Measurements from ENCODE around the gene TSKS. TPM values are rescaled to one million over a fixed set of nuclear protein-coding genes. Genes with fewer than 3 reads are reported as not detected.

TSKS gene
- total and polyA plus RNA-seq, 4 donors: 0.10 to 0.50 (median 0.41) TPM

DNA sequence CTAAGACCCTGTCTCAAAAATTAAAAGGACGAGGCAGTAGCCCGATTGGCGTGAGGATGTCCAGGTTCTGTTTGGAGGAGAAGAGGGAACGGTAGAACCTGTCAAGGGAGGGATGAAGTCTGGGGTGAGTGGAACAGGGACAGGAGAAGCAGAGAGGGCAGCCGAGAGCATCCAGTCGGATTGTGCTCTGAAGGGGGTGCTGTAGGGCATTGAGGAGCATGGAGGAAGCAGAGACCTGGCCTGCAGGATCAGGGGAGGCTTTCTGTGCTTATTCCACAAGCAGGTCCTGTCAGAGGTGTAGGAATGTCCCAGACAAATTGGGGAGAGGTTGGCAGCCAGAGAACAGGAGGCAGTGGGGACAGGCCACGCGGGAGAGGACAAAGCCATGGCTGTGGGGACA lies 17.8 kb upstream of the TSKS start:
- 77% methylated on average over 8 of the region's 8 CpGs for WGBS (ENCODE audit: insufficient coverage)
- H3K36me3 ChIP-seq (ENCODE audit: control insufficient read depth, insufficient read depth, low read length): peaks cover 59% of the 10 kb centered on the region
- H3K27me3 ChIP-seq (ENCODE audit: control insufficient read depth, insufficient read depth, low read length): no peaks in the 10 kb centered on the region

DNA sequence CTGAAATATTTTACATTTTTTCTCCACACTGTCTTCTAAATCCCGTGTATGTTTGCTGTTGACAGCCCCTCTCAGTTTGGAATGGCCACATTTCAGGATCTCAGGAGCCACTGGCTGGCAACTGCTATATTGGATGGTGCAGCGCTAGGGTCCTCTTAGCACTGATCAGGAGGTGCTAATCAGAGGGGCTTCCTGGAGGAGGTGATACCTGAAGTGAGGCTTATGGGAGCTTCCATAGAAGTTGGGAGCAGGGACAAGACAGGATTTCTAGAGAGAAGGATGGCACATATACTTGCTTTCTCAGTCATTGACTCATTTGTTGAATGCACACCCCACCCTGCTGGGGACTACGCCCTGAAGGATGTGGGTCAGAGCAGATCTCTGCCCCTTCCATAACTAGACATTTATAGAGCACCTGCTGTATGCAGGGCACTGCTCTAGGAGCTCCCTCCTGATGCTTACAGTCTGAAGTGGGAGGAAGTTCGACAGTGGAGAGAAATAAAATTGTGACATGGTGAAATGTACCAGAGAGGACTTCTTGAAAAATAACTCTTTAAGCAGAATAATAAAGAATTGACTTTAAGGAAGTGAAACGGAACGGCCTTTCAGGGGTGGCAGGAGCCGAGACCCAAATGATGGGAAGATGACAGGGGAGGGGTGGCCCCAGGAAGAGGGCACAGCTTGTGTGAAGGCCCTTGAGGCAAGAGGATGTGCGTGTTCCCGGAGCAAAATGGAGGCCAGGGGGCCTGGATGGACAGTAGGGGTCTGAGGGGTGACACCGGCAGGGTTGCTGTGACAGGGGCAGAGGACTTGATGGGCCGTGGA lies 16.8 kb upstream of the TSKS start:
- Histone ChIP-seq H3K27ac (ENCODE audit: low read depth, low read length) (no peak overlapping the region), H3K36me3 (ENCODE audit: control insufficient read depth, insufficient read depth, low read length) (peaks cover 57% of the 10 kb centered on the region), H3K4me1 (ENCODE audit: control insufficient read depth, insufficient read depth, low read length) (no peaks in the 10 kb centered on the region), H3K9me3 (ENCODE audit: control insufficient read depth, insufficient read depth, low read length) (no peaks in the 10 kb centered on the region), H3K4me3 (ENCODE audit: low read depth, low read length) (no peak overlapping the region), H3K27me3 (ENCODE audit: control insufficient read depth, insufficient read depth, low read length) (no peaks in the 10 kb centered on the region)
- WGBS (ENCODE audit: insufficient coverage): 89% methylated on average over 10 of the region's 11 CpGs
- DNase-seq (ENCODE audit: low read depth in 4 of 6, low spot score in 6 of 6): no peak

More for the DNA sequence above, 17.8 kb upstream of the TSKS start:
- DNase-seq (ENCODE audit: low read depth in 4 of 6, low spot score in 6 of 6): no peak
- no peak overlapping the region for H3K4me3 ChIP-seq (ENCODE audit: low read depth, low read length)
- H3K27ac ChIP-seq (ENCODE audit: low read depth, low read length): no peak overlapping the region
- no peaks in the 10 kb centered on the region for H3K4me1 ChIP-seq (ENCODE audit: control insufficient read depth, insufficient read depth, low read length)
- H3K9me3 ChIP-seq (ENCODE audit: control insufficient read depth, insufficient read depth, low read length): no peaks in the 10 kb centered on the region

DNA sequence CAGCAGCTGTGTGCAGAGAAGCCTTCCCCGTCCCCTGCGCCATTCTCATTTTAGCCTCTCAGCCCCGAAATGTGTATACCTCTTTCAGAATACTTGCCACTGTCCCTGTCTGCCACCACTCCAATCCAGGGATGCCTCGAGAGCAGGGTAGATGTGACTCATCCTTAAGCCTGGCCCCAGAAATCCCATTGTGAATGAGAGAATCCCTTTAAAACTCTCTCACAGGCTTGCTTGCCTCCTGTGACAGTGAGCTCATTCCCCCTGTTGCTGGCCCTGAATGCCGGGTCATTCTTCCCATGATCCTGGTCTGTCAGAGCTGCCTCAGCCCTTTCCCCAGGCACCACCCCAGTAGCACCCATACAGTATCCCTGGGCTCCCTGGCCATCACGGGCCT lies 13.3 kb upstream of the TSKS start:
- no peak for DNase-seq (ENCODE audit: low read depth in 4 of 6, low spot score in 6 of 6)
- Histone ChIP-seq H3K27me3 (ENCODE audit: control insufficient read depth, insufficient read depth, low read length) (no peaks in the 10 kb centered on the region), H3K36me3 (ENCODE audit: control insufficient read depth, insufficient read depth, low read length) (peaks cover 44% of the 10 kb centered on the region), H3K9me3 (ENCODE audit: control insufficient read depth, insufficient read depth, low read length) (no peaks in the 10 kb centered on the region), H3K4me3 (ENCODE audit: low read depth, low read length) (no peak overlapping the region), H3K27ac (ENCODE audit: low read depth, low read length) (no peak overlapping the region), H3K4me1 (ENCODE audit: control insufficient read depth, insufficient read depth, low read length) (no peaks in the 10 kb centered on the region)
- 82% methylated on average over 6 of the region's 6 CpGs for WGBS (ENCODE audit: insufficient coverage)

GRCh38 chr19:49775742-49776370 lies 12.8 kb upstream of the TSKS start:
- H3K4me3 ChIP-seq (ENCODE audit: low read depth, low read length): no peak overlapping the region
- H3K36me3 ChIP-seq (ENCODE audit: control insufficient read depth, insufficient read depth, low read length): peaks cover 39% of the 10 kb centered on the region
- no peaks in the 10 kb centered on the region for H3K27me3 ChIP-seq (ENCODE audit: control insufficient read depth, insufficient read depth, low read length)
- no peaks in the 10 kb centered on the region for H3K4me1 ChIP-seq (ENCODE audit: control insufficient read depth, insufficient read depth, low read length)
- H3K9me3 ChIP-seq (ENCODE audit: control insufficient read depth, insufficient read depth, low read length): no peaks in the 10 kb centered on the region
- WGBS (ENCODE audit: insufficient coverage): 88% methylated on average over 20 of the region's 20 CpGs
- no peak for DNase-seq (ENCODE audit: low read depth in 4 of 6, low spot score in 6 of 6)
- no peak overlapping the region for H3K27ac ChIP-seq (ENCODE audit: low read depth, low read length)

- Histone ChIP-seq H3K9me3 (ENCODE audit: control insufficient read depth, insufficient read depth, low read length) (no peaks in the 10 kb centered on the region), H3K4me1 (ENCODE audit: control insufficient read depth, insufficient read depth, low read length) (no peaks in the 10 kb centered on the region), H3K27ac (ENCODE audit: low read depth, low read length) (no peak overlapping the region), H3K36me3 (ENCODE audit: control insufficient read depth, insufficient read depth, low read length) (peaks cover 35% of the 10 kb centered on the region), H3K27me3 (ENCODE audit: control insufficient read depth, insufficient read depth, low read length) (no peaks in the 10 kb centered on the region), H3K4me3 (ENCODE audit: low read depth, low read length) (no peak overlapping the region)
- 96% methylated on average over 4 of the region's 8 CpGs for WGBS (ENCODE audit: insufficient coverage)
- DNase-seq (ENCODE audit: low read depth in 4 of 6, low spot score in 6 of 6): no peak
Observed at GRCh38 chr19:49774969-49775368, 11.9 kb upstream of the TSKS start.

GRCh38 chr19:49773663-49774350 lies 10.7 kb upstream of the TSKS start:
- Histone ChIP-seq H3K27ac (ENCODE audit: low read depth, low read length) (no peak overlapping the region), H3K27me3 (ENCODE audit: control insufficient read depth, insufficient read depth, low read length) (no peaks in the 10 kb centered on the region), H3K4me1 (ENCODE audit: control insufficient read depth, insufficient read depth, low read length) (no peaks in the 10 kb centered on the region), H3K36me3 (ENCODE audit: control insufficient read depth, insufficient read depth, low read length) (peaks cover 39% of the 10 kb centered on the region), H3K4me3 (ENCODE audit: low read depth, low read length) (no peak overlapping the region), H3K9me3 (ENCODE audit: control insufficient read depth, insufficient read depth, low read length) (no peaks in the 10 kb centered on the region)
- 93% methylated on average over 5 of the region's 8 CpGs for WGBS (ENCODE audit: insufficient coverage)
- DNase-seq (ENCODE audit: low read depth in 4 of 6, low spot score in 6 of 6): no peak

GRCh38 chr19:49772850-49773432 lies 9.8 kb upstream of the TSKS start:
- Histone ChIP-seq H3K4me1 (ENCODE audit: control insufficient read depth, insufficient read depth, low read length) (peaks cover 9% of the 10 kb centered on the region), H3K9me3 (ENCODE audit: control insufficient read depth, insufficient read depth, low read length) (no peaks in the 10 kb centered on the region), H3K36me3 (ENCODE audit: control insufficient read depth, insufficient read depth, low read length) (peaks cover 39% of the 10 kb centered on the region), H3K4me3 (ENCODE audit: low read depth, low read length) (no peak overlapping the region), H3K27ac (ENCODE audit: low read depth, low read length) (no peak overlapping the region), H3K27me3 (ENCODE audit: control insufficient read depth, insufficient read depth, low read length) (no peaks in the 10 kb centered on the region)
- WGBS (ENCODE audit: insufficient coverage): 89% methylated on average over 10 of the region's 10 CpGs
- DNase-seq (ENCODE audit: low read depth in 4 of 6, low spot score in 6 of 6): no peak

DNA sequence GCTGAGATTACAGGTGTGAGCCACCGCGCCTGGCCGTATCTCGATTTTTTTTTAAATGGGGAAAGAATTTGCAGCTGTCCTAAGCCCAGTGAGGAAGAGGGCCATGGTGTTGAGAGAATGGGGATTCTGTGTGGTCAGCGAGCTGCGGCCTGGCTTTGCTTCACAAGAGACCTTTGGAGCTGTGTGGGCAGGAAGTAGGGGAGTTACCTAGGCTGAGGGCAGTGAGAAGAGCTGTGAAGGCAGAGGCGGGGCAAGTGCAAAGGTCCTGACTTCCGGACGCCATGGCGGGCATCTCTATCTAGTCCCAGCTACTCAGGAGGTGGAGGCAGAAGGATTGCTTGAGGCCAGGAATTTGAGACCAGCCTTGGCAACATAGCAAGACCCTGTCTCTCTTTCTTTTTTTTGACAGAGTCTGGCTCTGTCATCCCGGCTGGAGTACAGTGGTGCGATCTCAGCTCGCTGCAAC lies 8.6 kb upstream of the TSKS start:
- Histone ChIP-seq H3K27me3 (ENCODE audit: control insufficient read depth, insufficient read depth, low read length) (no peaks in the 10 kb centered on the region), H3K36me3 (ENCODE audit: control insufficient read depth, insufficient read depth, low read length) (peaks cover 38% of the 10 kb centered on the region), H3K4me3 (ENCODE audit: low read depth, low read length) (no peak overlapping the region), H3K4me1 (ENCODE audit: control insufficient read depth, insufficient read depth, low read length) (peaks cover 15% of the 10 kb centered on the region), H3K27ac (ENCODE audit: low read depth, low read length) (no peak overlapping the region), H3K9me3 (ENCODE audit: control insufficient read depth, insufficient read depth, low read length) (no peaks in the 10 kb centered on the region)
- 97% methylated on average over 10 of the region's 13 CpGs for WGBS (ENCODE audit: insufficient coverage)
- no peak for DNase-seq (ENCODE audit: low read depth in 4 of 6, low spot score in 6 of 6)

- Histone ChIP-seq H3K4me3 (ENCODE audit: low read depth, low read length) (no peak overlapping the region), H3K27me3 (ENCODE audit: control insufficient read depth, insufficient read depth, low read length) (no peaks in the 10 kb centered on the region), H3K27ac (ENCODE audit: low read depth, low read length) (no peak overlapping the region), H3K36me3 (ENCODE audit: control insufficient read depth, insufficient read depth, low read length) (peaks cover 26% of the 10 kb centered on the region), H3K4me1 (ENCODE audit: control insufficient read depth, insufficient read depth, low read length) (peaks cover 21% of the 10 kb centered on the region), H3K9me3 (ENCODE audit: control insufficient read depth, insufficient read depth, low read length) (no peaks in the 10 kb centered on the region)
- DNase-seq (ENCODE audit: low read depth in 4 of 6, low spot score in 6 of 6): no peak
- 94% methylated on average over 7 of the region's 8 CpGs for WGBS (ENCODE audit: insufficient coverage)
Observed at GRCh38 chr19:49770529-49770928, 7.4 kb upstream of the TSKS start.

Measured in spinal cord (tissue), 10 donors.